HG02798 (cell line): ENCODE data around the gene COASY.
"Not testable (repeated sequence)": the region's sequence is repeated elsewhere in the genome, so short reads cannot be mapped to it uniquely, and the experiment has no call there.

Source experiments
- ATAC-seq: cut with Tn5 transposase; IDR thresholded peaks from one replicate; pipeline ENCODE4 v1.9.1; 2021; ENCODE audit warnings: mild to moderate bottlenecking; ENCODE audit not compliant: unreplicated experiment, poor library complexity

The COASY gene

GRCh38 chr17:42548993-42549755, 12.8 kb upstream of the COASY start:
- no peak for ATAC-seq

DNA sequence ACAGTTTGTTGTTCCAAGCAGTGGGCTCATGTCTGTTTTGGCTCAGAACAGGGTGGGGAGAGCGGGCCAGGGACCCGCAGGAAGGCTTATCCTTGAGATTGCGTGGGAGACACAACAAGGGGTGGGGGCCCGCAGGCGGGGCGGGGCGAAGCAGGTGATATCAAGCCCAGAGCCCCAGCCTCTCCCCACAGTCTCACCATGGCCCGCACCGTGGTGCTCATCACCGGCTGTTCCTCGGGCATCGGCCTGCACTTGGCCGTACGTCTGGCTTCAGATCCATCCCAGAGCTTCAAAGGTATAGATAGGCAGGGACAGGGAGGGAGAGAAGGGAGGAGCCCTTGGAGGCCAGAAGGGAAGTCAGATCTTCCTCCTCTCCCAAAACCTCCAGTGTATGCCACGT, 9.2 kb upstream of the COASY start, which contains the start of gene HSD17B1:
HSD17B1 (plus strand) TSS at position 188 of the 400 bp plus-strand sequence; CDS start at position 199, 11 bp downstream.
- not testable (repeated sequence) for ATAC-seq

DNA sequence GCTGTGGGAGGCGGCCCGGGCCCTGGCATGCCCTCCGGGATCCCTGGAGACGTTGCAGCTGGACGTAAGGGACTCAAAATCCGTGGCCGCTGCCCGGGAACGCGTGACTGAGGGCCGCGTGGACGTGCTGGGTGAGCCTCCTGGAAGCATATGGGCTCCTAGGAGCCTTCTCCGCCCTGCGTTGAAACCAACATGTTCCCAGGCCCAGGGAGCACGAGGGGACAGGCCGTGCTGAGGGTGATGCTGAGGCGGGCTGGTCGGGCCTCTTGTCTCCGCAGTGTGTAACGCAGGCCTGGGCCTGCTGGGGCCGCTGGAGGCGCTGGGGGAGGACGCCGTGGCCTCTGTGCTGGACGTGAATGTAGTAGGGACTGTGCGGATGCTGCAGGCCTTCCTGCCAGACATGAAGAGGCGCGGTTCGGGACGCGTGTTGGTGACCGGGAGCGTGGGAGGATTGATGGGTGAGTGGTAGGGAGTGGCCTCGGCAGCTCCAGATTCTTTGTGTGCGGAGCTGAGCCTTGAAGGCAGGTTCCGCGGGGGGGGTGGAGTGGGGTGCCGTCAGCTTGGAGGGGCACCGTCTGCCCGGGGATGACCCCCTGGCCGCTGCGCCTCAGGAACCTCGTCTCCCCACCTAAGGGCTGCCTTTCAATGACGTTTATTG, 8.7 kb upstream of the COASY start:
- no peak for ATAC-seq

- ATAC-seq = no peak
These were observed 8.1 kb upstream of the COASY start for GRCh38 chr17:42553866-42554249.

DNA sequence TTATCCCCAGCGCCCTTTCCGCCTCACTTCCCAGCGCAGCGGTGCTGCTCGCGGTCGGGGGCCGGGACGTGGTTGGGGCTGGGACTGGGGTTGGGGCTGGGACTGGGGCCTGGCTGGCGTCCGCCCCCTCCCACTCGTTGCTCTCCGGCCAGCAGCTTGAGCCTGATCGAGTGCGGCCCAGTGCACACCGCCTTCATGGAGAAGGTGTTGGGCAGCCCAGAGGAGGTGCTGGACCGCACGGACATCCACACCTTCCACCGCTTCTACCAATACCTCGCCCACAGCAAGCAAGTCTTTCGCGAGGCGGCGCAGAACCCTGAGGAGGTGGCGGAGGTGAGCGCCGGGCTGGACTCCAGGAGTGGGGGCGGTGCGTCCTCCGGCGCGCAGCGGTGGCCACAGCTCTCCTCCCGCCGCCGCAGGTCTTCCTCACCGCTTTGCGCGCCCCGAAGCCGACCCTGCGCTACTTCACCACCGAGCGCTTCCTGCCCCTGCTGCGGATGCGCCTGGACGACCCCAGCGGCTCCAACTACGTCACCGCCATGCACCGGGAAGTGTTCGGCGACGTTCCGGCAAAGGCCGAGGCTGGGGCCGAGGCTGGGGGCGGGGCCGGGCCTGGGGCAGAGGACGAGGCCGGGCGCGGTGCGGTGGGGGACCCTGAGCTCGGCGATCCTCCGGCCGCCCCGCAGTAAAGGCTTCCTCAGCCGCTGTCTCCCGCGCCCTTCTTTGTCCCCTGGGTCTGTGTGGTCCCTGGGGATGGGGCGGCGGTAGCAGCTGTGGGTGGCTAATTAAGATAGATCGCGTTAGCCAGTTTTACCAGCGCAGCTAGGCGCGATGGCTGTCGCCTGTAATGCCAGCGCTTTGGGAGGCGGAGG, 7.5 kb upstream of the COASY start:
- ATAC-seq = peak; percentile 81

DNA sequence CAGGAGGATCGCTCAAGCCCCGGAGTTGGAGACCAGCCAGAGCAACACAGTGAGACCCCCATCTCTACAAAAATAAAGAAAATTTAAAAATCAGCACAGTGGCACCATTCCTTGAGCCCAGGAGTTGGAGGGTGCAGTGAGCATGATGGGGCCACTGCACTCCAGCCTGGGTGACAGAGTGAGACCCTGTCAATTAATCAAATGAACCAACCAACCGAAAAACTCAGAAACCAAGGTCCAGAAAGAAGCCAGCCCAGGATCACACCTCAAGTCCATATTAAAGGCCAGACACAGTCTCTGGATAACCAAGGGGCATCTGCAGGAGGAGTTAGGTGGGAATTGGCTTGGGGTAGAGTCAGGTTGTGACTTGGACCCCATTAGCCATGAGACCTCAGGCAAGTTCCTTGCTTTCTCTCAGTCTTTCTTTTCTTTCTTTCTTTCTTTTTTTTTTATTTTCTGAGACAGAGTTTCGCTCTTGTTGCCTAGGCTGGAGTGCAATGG, 6.8 kb upstream of the COASY start:
- ATAC-seq = no peak

GRCh38 chr17:42555961-42556617, 5.9 kb upstream of the COASY start:
- not testable (repeated sequence) for ATAC-seq

GRCh38 chr17:42559075-42559474, 2.9 kb upstream of the COASY start:
- no peak for ATAC-seq

GRCh38 chr17:42560246-42560645, 1.7 kb upstream of the COASY start:
- no peak for ATAC-seq

DNA sequence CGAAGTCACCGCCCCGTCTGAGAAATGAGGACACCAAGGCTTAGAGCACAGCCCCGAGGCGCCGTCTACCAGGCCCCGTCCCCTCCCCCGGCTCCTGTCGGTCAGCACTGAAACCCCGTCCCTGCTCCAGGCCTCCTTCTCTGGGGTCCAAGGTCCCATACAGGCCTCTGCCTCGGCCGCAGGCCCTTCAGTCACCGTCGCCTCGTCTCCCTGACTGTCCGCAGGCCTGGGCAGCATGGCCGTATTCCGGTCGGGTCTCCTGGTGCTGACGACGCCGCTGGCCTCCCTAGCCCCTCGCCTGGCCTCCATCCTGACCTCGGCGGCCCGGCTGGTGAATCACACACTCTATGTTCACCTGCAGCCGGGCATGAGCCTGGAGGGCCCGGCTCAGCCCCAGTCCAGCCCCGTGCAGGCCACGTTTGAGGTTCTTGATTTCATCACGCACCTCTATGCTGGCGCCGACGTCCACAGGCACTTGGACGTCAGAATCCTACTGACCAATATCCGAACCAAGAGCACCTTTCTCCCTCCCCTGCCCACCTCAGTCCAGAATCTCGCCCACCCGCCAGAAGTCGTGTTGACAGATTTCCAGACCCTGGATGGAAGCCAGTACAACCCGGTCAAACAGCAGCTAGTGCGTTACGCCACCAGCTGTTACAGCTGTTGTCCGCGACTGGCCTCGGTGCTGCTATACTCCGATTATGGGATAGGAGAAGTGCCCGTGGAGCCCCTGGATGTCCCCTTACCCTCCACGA, 617 bp downstream of the COASY start:
- no peak for ATAC-seq

DNA sequence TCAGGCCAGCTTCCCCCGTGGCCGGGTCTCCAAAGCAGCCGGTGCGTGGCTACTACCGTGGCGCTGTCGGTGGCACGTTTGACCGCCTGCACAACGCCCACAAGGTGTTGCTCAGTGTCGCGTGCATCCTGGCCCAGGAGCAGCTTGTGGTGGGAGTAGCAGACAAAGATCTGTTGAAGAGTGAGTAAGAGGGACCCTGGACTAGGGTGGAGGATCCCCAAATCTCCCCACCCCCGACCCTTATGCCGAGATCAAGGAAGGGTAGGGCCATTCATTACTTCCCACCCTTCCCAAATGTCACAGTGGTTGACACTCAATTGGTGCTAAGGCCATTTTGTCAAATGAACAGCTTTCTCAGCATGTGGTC, 1.2 kb downstream of the COASY start:
- no peak for ATAC-seq

DNA sequence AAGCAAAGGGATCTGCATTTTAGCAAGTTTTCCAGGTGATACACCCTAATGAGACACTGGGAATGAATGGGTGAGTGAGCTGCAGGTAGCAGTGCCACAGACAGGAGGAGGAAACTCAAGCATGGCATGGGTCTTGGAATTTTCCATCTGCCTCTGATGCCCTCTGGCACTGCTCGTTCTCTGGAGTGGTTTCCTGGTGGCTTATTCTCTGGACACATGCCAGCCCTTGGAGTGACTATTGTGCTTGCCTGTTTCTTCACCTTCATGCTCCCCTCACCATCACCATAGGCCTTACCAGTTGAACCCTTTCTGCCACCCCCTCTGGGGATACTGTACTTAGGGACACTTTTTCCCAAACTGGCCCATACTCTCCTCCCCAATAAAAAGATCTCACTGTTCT, 1.6 kb downstream of the COASY start:
- ATAC-seq = no peak

GRCh38 chr17:42563950-42564349, 2.0 kb downstream of the COASY start:
- ATAC-seq = no peak

- no peak for ATAC-seq
These were observed 3.0 kb downstream of the COASY start for GRCh38 chr17:42564815-42565522.

- no peak for ATAC-seq
These were observed 3.7 kb downstream of the COASY start for GRCh38 chr17:42565523-42566214.

DNA sequence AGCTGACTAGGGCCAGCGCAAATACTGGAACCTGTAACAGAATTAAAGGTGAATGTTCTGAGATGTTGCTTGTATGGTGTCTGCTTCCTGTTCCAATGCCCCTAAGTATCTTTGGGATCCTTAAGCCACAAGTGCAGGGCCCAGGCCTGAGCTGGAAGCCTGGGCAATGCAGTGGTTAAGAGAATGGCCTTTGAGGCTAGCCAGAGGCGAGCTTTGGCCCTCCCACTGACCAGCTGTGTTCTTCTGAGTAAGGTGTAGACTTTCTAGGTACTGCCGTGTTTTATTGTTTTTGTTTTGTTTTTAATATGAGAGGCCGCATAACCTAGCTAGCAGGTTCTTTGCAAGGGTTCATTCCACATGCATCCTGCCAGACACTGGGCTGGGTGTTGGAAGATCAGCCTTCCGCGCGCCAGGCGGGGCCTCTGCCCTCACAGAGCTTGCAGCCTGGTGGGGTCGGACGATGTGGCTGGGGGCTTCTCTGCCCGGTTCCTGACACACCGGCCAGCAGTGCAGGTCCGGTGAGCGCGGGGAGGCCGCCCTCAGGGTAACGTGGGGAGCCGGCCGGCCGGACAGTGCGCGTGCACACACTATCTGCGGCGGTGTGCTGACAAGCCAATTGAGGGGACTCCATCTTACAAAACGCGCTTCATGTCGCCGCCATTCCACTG, 4.4 kb downstream of the COASY start:
- ATAC-seq = no peak

DNA sequence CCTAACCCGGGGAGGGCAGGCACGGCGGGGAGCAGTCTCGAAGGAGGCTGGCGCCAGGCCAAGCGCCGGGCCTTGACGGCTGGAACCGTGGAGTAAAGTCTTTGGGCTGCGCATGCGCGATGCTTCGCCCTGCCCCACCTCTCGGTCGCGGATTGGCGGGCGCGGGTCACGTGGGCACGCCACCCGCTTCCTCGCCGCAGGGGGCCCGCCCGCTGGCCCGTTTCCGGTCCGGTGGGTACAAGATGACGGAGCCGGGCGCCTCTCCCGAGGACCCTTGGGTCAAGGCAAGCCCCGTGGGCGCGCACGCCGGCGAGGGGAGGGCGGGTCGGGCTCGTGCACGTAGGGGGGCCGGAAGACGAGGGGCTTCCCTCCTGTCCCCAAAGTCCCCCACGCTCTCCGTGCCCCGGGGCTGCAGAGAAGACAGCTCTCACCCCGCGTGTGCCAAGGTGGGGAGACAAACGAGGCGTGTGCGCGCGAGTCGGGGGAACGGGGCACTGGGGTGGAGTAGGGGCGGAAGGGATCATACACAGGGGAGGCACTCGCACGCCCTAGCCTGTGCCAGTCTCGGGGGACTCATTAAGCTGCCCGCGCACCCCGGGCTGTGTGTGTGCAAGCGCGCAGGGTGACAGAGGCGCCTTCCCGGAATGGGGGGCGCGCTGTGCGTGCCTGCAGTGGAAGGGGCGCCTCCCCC, 5.1 kb downstream of the COASY start, which contains the start of gene MLX:
MLX (plus strand) TSS at position 218 of the 691 bp plus-strand sequence; CDS start at position 243, 25 bp downstream.
- ATAC-seq = peak; percentile 82
